Hepatocyte (in vitro differentiated cells): ENCODE data around the gene FZR1. TPM values are rescaled to one million over a fixed set of nuclear protein-coding genes. Genes with fewer than 3 reads are reported as not detected.
A peak's percentile ranks its signal among the peaks of the same experiment; 100 is the strongest.

Experiments
- DNase-seq: peaks from one replicate; pipeline ENCODE4 v3.0.0-alpha.2; 2016; ENCODE audit warnings: low spot score
- H2AFZ ChIP-seq: fragments of 200-600 bp; sonication (generic); 2 replicates; pipeline ENCODE4 v1.6.0; 2016; ENCODE audit warnings: antibody characterized with exemption, mild to moderate bottlenecking
- H3K27ac ChIP-seq: fragments of 200-600 bp; sonication (generic); 2 replicates; pipeline ENCODE4 v1.5.1; 2016; ENCODE audit warnings: mild to moderate bottlenecking
- H3K27me3 ChIP-seq: fragments of 200-600 bp; sonication (generic); 2 replicates; pipeline ENCODE4 v1.6.1; 2016
- H3K36me3 ChIP-seq: fragments of 200-600 bp; sonication (generic); replicated peaks from 2 replicates; pipeline ENCODE4 v1.5.1; 2016; ENCODE audit warnings: low read depth; ENCODE audit not compliant: insufficient read depth
- H3K4me1 ChIP-seq: fragments of 200-600 bp; sonication (generic); 2 replicates; pipeline ENCODE4 v1.5.1; 2016; ENCODE audit warnings: mild to moderate bottlenecking, moderate library complexity; ENCODE audit not compliant: insufficient read depth
- H3K4me2 ChIP-seq: fragments of 200-600 bp; sonication (generic); 2 replicates; pipeline ENCODE4 v1.6.0; 2016
- H3K4me3 ChIP-seq: fragments of 200-600 bp; sonication (generic); 2 replicates; pipeline ENCODE4 v1.5.1; 2016; ENCODE audit warnings: mild to moderate bottlenecking
- H3K79me2 ChIP-seq: fragments of 200-600 bp; sonication (generic); 2 replicates; pipeline ENCODE4 v1.6.0; 2017; ENCODE audit warnings: mild to moderate bottlenecking
- H3K9me2 ChIP-seq: fragments of 200-600 bp; sonication (generic); replicated peaks from 2 replicates; pipeline ENCODE4 v1.6.0; 2017; ENCODE audit warnings: mild to moderate bottlenecking; ENCODE audit not compliant: insufficient read depth
- H3K9me3 ChIP-seq: fragments of 200-600 bp; sonication (generic); 2 replicates; pipeline ENCODE4 v1.5.1; 2016; ENCODE audit warnings: low read depth, mild to moderate bottlenecking
- H4K20me1 ChIP-seq: fragments of 200-600 bp; sonication (generic); 2 replicates; pipeline ENCODE4 v1.6.0; 2016; ENCODE audit warnings: mild to moderate bottlenecking; ENCODE audit not compliant: insufficient read depth, poor library complexity, severe bottlenecking
- EZH2 ChIP-seq: fragments of 200-600 bp; sonication (generic); IDR thresholded peaks from 2 replicates; pipeline ENCODE4 v1.6.1; 2016; ENCODE audit warnings: antibody characterized with exemption, mild to moderate bottlenecking, borderline replicate concordance
- EZH2phosphoT487 ChIP-seq: fragments of 200-600 bp; sonication (generic); IDR thresholded peaks from one replicate; pipeline ENCODE4 v1.6.1; 2018; ENCODE audit warnings: antibody characterized with exemption, mild to moderate bottlenecking, low read depth, moderate library complexity; ENCODE audit not compliant: unreplicated experiment, severe bottlenecking
- WGBS: methylation state at CpG from one replicate; pipeline ENCODE4 v1.1.6; 2016; ENCODE audit warnings: low lambda C conversion rate; ENCODE audit errors: missing lambda C conversion rate; 5-methylcytosine and 5-hydroxymethylcytosine counted together
- polyA plus RNA-seq: library from polyadenylated mRNA; unstranded; fragments of >200 nt; fragmentation: Nextera tagmentation; extraction: Ambion mirVana; gene quantifications from 2 replicates; pipeline ENCODE4 v1.2.1, GENCODE V29; 2016
- total RNA-seq: library from RNA; depleted of rRNA; stranded (reverse); fragments of >200 nt; gene quantifications from 2 replicates; pipeline ENCODE4 v1.2.3, GENCODE V29; 2014
- TF ChIP-seq, protein P1 (sequence below): fragments of 200-600 bp; sonication (generic); IDR thresholded peaks from 2 replicates; pipeline ENCODE4 v1.5.1; 2016; ENCODE audit warnings: antibody characterized with exemption, mild to moderate bottlenecking; ENCODE audit not compliant: poor library complexity

Gene FZR1
- total and polyA plus RNA-seq, 2 experiments from 2014 or later, result 32.1 to 51.0 TPM

DNA sequence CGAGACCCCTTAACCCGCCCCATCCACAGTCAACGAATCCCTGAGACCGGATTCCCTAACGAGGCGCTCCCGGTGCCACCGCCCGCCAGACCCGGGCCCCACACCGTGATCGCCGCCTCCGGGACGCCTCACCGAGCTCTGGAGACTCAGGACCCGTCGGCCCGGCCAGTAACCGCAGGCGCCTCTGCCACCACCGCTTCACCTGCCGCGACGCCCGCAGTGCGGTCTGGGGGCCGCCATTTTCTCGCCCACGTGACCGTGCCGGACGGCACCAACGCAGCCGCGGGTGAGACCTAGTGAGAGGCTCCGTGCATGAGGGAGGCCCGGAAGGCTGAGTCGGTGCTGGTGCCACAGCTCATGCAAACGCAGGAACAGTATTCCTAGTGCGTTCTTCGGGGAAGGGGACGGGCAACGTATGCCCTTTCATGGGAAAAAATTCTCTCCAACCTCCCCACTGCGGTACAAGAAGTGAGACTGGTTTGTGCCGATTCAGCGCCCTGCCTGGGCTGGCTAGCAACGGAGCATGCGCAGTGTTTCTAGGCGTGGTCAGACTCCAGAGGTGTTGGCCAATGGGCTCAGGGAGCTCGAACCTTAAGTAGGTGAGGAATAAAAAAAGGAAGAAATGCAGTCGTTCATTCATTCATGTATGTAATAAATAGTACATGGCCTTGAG, 5.5 kb upstream of the FZR1 start, which contains the start of gene DOHH:
TSS of gene DOHH (minus strand) at position 246 of the 673 bp plus-strand sequence. CDS start 3,860 bp downstream, outside the sequence.
- Histone ChIP-seq H2AFZ (peak within 1 kb of the TSS; percentile 51), H3K4me1 (peaks cover 4% of the 10 kb centered on the region), H3K36me3 (no peaks in the 10 kb centered on the region), H3K27me3 (no peaks in the 10 kb centered on the region), H3K27ac (peak within 1 kb of the TSS; percentile 91), H3K9me2 (no peaks in the 10 kb centered on the region), H3K4me2 (peak within 1 kb of the TSS; percentile 65), H3K4me3 (peak within 1 kb of the TSS; percentile 32), H4K20me1 (no peaks in the 10 kb centered on the region), H3K79me2 (peaks cover 32% of the 10 kb centered on the region), H3K9me3 (no peaks in the 10 kb centered on the region)
- under 1% methylated on average over 51 of the region's 52 CpGs for WGBS
- TF ChIP-seq, protein P1, sequence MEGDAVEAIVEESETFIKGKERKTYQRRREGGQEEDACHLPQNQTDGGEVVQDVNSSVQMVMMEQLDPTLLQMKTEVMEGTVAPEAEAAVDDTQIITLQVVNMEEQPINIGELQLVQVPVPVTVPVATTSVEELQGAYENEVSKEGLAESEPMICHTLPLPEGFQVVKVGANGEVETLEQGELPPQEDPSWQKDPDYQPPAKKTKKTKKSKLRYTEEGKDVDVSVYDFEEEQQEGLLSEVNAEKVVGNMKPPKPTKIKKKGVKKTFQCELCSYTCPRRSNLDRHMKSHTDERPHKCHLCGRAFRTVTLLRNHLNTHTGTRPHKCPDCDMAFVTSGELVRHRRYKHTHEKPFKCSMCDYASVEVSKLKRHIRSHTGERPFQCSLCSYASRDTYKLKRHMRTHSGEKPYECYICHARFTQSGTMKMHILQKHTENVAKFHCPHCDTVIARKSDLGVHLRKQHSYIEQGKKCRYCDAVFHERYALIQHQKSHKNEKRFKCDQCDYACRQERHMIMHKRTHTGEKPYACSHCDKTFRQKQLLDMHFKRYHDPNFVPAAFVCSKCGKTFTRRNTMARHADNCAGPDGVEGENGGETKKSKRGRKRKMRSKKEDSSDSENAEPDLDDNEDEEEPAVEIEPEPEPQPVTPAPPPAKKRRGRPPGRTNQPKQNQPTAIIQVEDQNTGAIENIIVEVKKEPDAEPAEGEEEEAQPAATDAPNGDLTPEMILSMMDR, result no peak
- TF ChIP-seq EZH2phosphoT487 (no peak), EZH2 (no peak)
- DNase-seq, result peak; percentile 96

GRCh38 chr19:3501780-3502179, 4.3 kb upstream of the FZR1 start:
- Histone ChIP-seq H2AFZ (no peak overlapping the region), H3K4me1 (peaks cover 4% of the 10 kb centered on the region), H3K36me3 (no peaks in the 10 kb centered on the region), H4K20me1 (no peaks in the 10 kb centered on the region), H3K79me2 (peaks cover 37% of the 10 kb centered on the region), H3K4me3 (no peak overlapping the region), H3K27me3 (no peaks in the 10 kb centered on the region), H3K4me2 (no peak overlapping the region), H3K9me2 (no peaks in the 10 kb centered on the region), H3K9me3 (no peaks in the 10 kb centered on the region), H3K27ac (no peak overlapping the region)
- 96% methylated on average over 3 of the region's 3 CpGs for WGBS
- no peak for DNase-seq
- TF ChIP-seq EZH2, result no peak
- TF ChIP-seq, protein P1, result no peak
- TF ChIP-seq EZH2phosphoT487, result no peak

DNA sequence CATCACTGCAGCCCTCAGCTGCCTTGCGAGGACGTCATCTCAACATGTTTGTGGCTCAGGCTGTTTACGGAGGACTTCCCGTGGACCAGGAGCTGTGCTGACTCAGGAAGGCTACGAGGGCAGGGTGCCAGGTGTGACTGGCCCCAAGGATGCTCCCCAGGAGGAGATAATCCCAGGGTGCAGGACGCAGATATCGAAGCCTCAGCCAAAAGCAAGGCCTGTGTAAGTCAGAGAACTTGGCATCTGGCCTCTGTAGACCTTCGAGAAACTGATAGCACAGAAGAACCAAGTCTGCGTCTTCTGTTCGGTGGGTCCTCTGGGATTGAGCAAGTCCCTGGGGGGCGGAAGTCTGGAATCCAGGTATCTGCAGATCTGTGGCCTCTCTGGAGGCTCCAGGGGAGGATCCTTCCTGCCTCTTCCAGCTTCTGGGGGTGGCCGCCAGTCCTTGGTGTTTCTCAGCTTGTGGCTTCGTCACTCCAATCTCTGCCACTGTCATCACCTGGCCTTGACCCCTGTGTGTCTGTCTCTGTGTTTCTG, 3.0 kb upstream of the FZR1 start:
- Histone ChIP-seq H3K9me2 (no peaks in the 10 kb centered on the region), H3K36me3 (no peaks in the 10 kb centered on the region), H3K79me2 (peaks cover 39% of the 10 kb centered on the region), H3K27ac (no peak overlapping the region), H3K4me1 (peaks cover 10% of the 10 kb centered on the region), H3K4me3 (no peak overlapping the region), H3K27me3 (no peaks in the 10 kb centered on the region), H3K9me3 (no peaks in the 10 kb centered on the region), H2AFZ (no peak overlapping the region), H3K4me2 (no peak overlapping the region), H4K20me1 (peaks cover 6% of the 10 kb centered on the region)
- DNase-seq, result no peak
- whole genome bisulfite sequencing, result 85% methylated on average over 13 of the region's 13 CpGs
- TF ChIP-seq, protein P1, result no peak
- TF ChIP-seq EZH2 (no peak), EZH2phosphoT487 (no peak)
